Testis (tissue), 3 donors: Measurements from ENCODE around the gene NDE1. TPM values are rescaled to one million over a fixed set of nuclear protein-coding genes. Genes with fewer than 3 reads are reported as not detected.

Source experiments
- DNase-seq: peaks from one replicate; pipeline ENCODE4 v3.0.0-alpha.2; 2019
- H3K27ac ChIP-seq, 2 donors: fragments of 200-600 bp; sonication (generic); one replicate each; pipeline ENCODE4 v1.5.1; 2019
- H3K27me3 ChIP-seq: fragments of 200-600 bp; sonication (generic); one replicate; pipeline ENCODE4 v1.5.1; 2019
- H3K36me3 ChIP-seq: fragments of 200-600 bp; sonication (generic); one replicate; pipeline ENCODE4 v1.5.1; 2017; ENCODE audit warnings: low read depth; ENCODE audit errors: missing control alignments
- H3K4me1 ChIP-seq: fragments of 200-600 bp; sonication (generic); one replicate; pipeline ENCODE4 v1.5.1; 2019
- H3K4me3 ChIP-seq, 2 donors: fragments of 200-600 bp; sonication (generic); one replicate each; pipeline ENCODE4 v1.5.1; 2017 to 2019
- H3K9me3 ChIP-seq: fragments of 200-600 bp; sonication (generic); one replicate; pipeline ENCODE4 v1.5.1; 2017
- POLR2A ChIP-seq: fragments of 450-650 bp; IDR thresholded peaks from one replicate; pipeline ENCODE4 v1.6.1; 2017; ENCODE audit warnings: antibody characterized with exemption, mild to moderate bottlenecking, moderate library complexity
- WGBS, 2 donors: methylation state at CpG; one replicate each; pipeline ENCODE4 v1.1.5; 2018; 5-methylcytosine and 5-hydroxymethylcytosine counted together
- intact Hi-C: fragments of 100-400 bp; cut with DNase I; formaldehyde crosslinking; loops from one replicate; pipeline ENCODE4 v1.15.1; 2023; ENCODE audit warnings: low total_unique reads
- polyA plus RNA-seq: library from polyadenylated mRNA; stranded (reverse); fragments of 350-450 nt; fragmentation: Illumina TruSeq; extraction: RNeasy Lipid Tissue Mini Kit (QIAGEN cat#74804); gene quantifications from one replicate; pipeline ENCODE4 v1.2.3, GENCODE V29; 2014; ENCODE audit warnings: low read depth, low replicate concordance; ENCODE audit not compliant: insufficient read depth
- total RNA-seq, 2 donors: library from RNA; depleted of rRNA; stranded (reverse); fragments of >200 nt; gene quantifications; one replicate each; pipeline ENCODE4 v1.2.3, GENCODE V29; 2016
- TF ChIP-seq, protein P1 (sequence below), 3 experiments: fragments of 450-650 bp in 2 of 3; fragments of 200-600 bp in 1 of 3; sonication (generic) in 1 of 3; IDR thresholded peaks; one replicate each; pipeline ENCODE4 v1.5.1; 2016 to 2019; ENCODE audit warnings: antibody characterized with exemption in 3 of 3, mild to moderate bottlenecking in 2 of 3, moderate library complexity in 1 of 3

The NDE1 gene
- total and polyA plus RNA-seq, 3 donors from 2014 or later, result 45.2 to 84.3 (median 51.6) TPM

DNA sequence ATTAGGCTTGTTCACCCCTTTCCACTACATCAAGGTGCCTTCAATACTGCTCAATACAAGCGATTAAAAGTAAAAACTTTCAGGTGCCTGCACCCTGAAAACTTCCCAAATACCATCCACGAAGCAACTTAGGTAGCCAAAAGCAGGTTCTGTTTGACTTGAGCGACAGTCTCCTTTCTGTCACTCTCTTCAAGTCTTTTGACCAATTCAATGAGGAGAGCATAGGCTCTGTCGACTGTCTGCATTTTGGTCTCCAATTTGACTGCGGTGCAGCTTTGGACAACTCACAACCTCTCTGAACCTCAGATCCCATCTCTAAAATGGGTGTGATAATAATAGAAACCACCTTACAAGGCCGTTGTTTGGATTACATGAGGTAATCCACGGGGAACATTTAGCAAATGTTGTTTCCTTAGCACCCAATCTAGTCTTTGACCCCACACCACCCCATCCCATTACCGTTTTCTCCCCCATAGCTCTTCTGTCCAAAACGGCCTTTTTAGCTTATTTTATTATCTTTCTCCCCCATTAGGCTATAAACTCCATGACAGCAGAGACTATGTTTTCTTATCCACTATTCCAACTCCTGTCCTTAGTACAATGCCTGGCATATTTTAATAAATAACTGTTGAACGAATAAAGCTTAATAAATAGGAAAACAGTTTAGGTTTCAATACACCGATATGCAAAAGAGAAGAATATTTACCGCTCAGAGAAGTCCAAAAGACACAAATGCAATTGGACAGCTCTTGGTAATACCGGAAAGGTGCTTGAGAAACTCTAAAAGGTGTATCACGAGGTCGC lies 8.1 kb upstream of the NDE1 start:
- WGBS, 2 donors, result 14 to 15% methylated on average over 15 of the region's 15 CpGs
- Histone ChIP-seq H3K9me3 (no peaks in the 10 kb centered on the region), H3K4me1 (peaks cover 6% of the 10 kb centered on the region), H3K4me3 (peak overlapping the region; percentile 79 to 85), H3K36me3 (no peaks in the 10 kb centered on the region), H3K27me3 (no peaks in the 10 kb centered on the region), H3K27ac (peak overlapping the region; percentile 98 to 99)
- no peak for TF ChIP-seq POLR2A
- TF ChIP-seq, protein P1, sequence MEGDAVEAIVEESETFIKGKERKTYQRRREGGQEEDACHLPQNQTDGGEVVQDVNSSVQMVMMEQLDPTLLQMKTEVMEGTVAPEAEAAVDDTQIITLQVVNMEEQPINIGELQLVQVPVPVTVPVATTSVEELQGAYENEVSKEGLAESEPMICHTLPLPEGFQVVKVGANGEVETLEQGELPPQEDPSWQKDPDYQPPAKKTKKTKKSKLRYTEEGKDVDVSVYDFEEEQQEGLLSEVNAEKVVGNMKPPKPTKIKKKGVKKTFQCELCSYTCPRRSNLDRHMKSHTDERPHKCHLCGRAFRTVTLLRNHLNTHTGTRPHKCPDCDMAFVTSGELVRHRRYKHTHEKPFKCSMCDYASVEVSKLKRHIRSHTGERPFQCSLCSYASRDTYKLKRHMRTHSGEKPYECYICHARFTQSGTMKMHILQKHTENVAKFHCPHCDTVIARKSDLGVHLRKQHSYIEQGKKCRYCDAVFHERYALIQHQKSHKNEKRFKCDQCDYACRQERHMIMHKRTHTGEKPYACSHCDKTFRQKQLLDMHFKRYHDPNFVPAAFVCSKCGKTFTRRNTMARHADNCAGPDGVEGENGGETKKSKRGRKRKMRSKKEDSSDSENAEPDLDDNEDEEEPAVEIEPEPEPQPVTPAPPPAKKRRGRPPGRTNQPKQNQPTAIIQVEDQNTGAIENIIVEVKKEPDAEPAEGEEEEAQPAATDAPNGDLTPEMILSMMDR (IDR thresholded peaks at IDR 0.05), result no peak
- no peak for DNase-seq
- intact Hi-C loops, result no loop called here

DNA sequence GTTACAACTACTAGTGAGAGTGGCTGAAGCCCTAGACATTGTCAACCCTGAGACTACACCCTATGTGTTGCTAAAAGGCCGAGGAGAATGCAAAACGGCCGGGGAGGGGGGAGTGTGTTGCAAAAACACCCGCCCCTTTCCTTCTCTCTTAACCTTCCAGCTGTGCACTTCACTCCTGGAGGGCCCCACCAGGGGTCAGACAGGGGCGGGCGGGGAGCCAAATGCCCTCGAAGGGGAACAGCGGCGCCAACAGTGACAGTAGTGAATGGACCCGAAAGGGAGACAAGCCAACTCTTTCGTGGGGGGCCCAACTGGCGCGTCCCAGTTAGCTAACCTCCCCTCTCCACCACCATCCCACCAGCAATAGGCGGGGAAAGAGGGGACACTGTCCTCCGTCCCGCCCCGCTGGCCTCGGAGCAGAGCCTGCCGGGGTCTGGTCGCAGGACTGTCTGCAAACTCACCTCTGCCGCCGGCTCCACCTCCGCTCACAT lies 7.4 kb upstream of the NDE1 start:
- Histone ChIP-seq H3K27me3 (no peaks in the 10 kb centered on the region), H3K9me3 (no peaks in the 10 kb centered on the region), H3K36me3 (no peaks in the 10 kb centered on the region), H3K4me3 (peak overlapping the region; percentile 79 to 85), H3K27ac (peak overlapping the region; percentile 98 to 99), H3K4me1 (peaks cover 6% of the 10 kb centered on the region)
- peak; percentile 57 for DNase-seq
- WGBS, 2 donors, result 0% methylated on average over 22 to 23 of the region's 23 CpGs
- intact Hi-C loops, result no loop called here
- TF ChIP-seq POLR2A, result no peak
- TF ChIP-seq, protein P1 (IDR thresholded peaks at IDR 0.05), result peak in 1 of 3 experiments; percentile 24

DNA sequence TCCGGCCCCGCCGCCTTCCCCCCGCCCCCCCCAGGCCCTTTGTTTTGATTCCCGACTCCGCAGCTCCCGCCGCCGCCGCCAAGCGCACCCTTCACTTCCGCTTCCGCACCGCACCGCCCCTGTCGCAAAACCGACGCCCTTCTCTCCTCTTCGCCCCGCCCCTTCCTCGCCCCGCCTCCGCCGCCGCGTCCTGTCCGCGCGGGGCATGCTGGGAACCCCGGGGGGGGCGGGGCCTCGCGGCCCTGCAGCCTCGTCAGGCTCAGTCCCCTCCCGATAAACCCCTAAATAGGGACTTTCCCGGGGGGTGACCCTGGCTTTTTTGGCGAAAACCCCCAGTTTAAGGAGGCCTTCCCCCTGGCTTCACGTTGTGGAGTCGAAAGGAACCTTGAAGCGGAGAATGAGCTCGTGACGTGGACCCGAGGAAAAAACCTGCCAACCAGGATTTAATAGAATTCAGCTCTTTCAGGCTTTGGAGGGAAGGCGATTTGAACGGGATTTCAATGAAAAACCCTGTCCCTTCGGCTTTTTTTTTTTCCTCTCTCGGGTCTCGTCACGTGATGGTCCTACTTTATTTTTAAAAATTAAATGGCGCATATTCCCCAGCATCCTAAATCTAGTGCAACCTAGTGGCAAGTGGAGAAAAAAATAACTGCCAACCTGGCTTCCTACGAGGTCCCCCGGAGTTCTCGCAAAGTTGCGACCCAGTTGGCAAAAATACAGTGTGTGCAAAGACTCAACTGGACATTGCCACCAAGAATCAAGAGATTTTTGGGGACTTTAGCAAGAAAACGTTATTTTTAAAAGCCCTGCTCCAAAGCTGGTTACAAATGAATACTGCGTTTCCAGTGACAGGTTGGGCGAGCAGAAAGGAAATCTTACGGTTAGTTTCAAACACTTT lies 6.7 kb upstream of the NDE1 start, which contains the start of gene MARF1:
MARF1 (minus strand) TSS at position 107 of the 898 bp plus-strand sequence. CDS start 3,921 bp downstream, outside the sequence.
- Histone ChIP-seq H3K4me1 (peaks cover 6% of the 10 kb centered on the region), H3K9me3 (no peaks in the 10 kb centered on the region), H3K27me3 (no peaks in the 10 kb centered on the region), H3K36me3 (no peaks in the 10 kb centered on the region), H3K27ac (peak within 1 kb of the TSS; percentile 98 to 99), H3K4me3 (peak within 1 kb of the TSS; percentile 79 to 85)
- peak; percentile 99 for TF ChIP-seq POLR2A
- TF ChIP-seq, protein P1 (IDR thresholded peaks at IDR 0.05), result peak in 2 of 3 experiments; percentile 44 to 60
- intact Hi-C loops, result no loop called here
- peak; percentile 98 for DNase-seq
- WGBS, 2 donors, result 0 to 1% methylated on average over 47 to 58 of the region's 58 CpGs

DNA sequence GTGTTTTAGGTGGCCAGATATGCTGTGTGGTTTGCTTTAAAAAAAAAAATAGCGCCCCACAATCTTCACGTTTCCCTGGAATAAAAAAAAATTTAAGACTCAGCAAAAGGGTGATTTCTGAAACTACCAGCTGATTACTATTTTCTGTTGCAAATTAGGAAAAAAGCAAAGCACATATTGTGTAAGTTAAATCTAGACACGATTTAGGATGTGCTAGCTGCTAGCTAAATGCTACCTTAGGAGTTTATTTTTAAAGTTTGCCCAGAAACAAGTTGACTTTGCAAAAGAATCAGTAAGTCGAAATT lies 6.1 kb upstream of the NDE1 start:
- DNase-seq, result no peak
- Histone ChIP-seq H3K4me1 (peaks cover 6% of the 10 kb centered on the region), H3K4me3 (peak overlapping the region; percentile 79 to 85), H3K27ac (peak overlapping the region; percentile 98 to 99), H3K9me3 (no peaks in the 10 kb centered on the region), H3K27me3 (no peaks in the 10 kb centered on the region), H3K36me3 (no peaks in the 10 kb centered on the region)
- WGBS, 2 donors, result 7 to 14% methylated on average over 4 of the region's 4 CpGs
- intact Hi-C loops, result no loop called here
- TF ChIP-seq, protein P1 (IDR thresholded peaks at IDR 0.05), result no peak
- no peak for TF ChIP-seq POLR2A
